ENCODE results near the gene CLEC4G.

- TF ChIP-seq CTCF (conservative IDR thresholded peaks at IDR 0.05 in 1 of 2, IDR thresholded peaks at IDR 0.05 in 1 of 2; ENCODE audit: extremely low read depth in 1 of 2, insufficient read depth in 1 of 2, low read depth in 1 of 2, low read length in 2 of 2) (no peak), EZH2 (IDR thresholded peaks at IDR 0.05; ENCODE audit: borderline replicate concordance, low read length) (no peak)
These were observed 40.4 kb downstream of the CLEC4G start for GRCh38 chr19:7691497-7691896.

Measured in mammary epithelial cell (primary cell).